Trophoblast cell (in vitro differentiated cells and primary cell): ENCODE measurements around the gene LRRFIP1.

ENCODE experiments used
- DNase-seq, 2 donors: peaks; one replicate each; pipeline ENCODE4 v3.0.0-alpha.2; 2016
- H2AFZ ChIP-seq: 2 replicates; pipeline ENCODE4 v1.6.1; 2013; ENCODE audit warnings: low read length, moderate library complexity, mild to moderate bottlenecking; ENCODE audit not compliant: insufficient read depth, poor library complexity
- H2AK5ac ChIP-seq: 2 replicates; pipeline ENCODE4 v1.6.1; 2013; ENCODE audit warnings: mild to moderate bottlenecking, low read length
- H2BK120ac ChIP-seq: 2 replicates; pipeline ENCODE4 v1.6.1; 2013; ENCODE audit warnings: low read length, mild to moderate bottlenecking, moderate library complexity; ENCODE audit not compliant: insufficient read depth, poor library complexity
- H2BK12ac ChIP-seq: 2 replicates; pipeline ENCODE4 v1.6.1; 2013; ENCODE audit warnings: mild to moderate bottlenecking, low read length, moderate library complexity
- H2BK5ac ChIP-seq: 2 replicates; pipeline ENCODE4 v1.6.1; 2013; ENCODE audit warnings: low read length, low read depth, moderate library complexity, mild to moderate bottlenecking; ENCODE audit not compliant: poor library complexity
- H3K14ac ChIP-seq: 2 replicates; pipeline ENCODE4 v1.6.1; 2013; ENCODE audit warnings: mild to moderate bottlenecking, low read length
- H3K18ac ChIP-seq: 2 replicates; pipeline ENCODE4 v1.6.1; 2013; ENCODE audit warnings: mild to moderate bottlenecking, low read length
- H3K23ac ChIP-seq: 2 replicates; pipeline ENCODE4 v1.6.1; 2013; ENCODE audit warnings: low read length
- H3K27ac ChIP-seq: 2 replicates; pipeline ENCODE4 v1.5.1; 2013; ENCODE audit warnings: low read depth, mild to moderate bottlenecking, inconsistent platforms, low read length, moderate library complexity
- H3K27me3 ChIP-seq: 2 replicates; pipeline ENCODE4 v1.6.1; 2013; ENCODE audit warnings: inconsistent platforms, mild to moderate bottlenecking, low read length, moderate library complexity; ENCODE audit not compliant: insufficient read depth
- H3K36me3 ChIP-seq, 2 experiments: 1 replicate in 1 of 2; 2 replicates in 1 of 2; pipeline ENCODE4 v1.6.1; 2013; ENCODE audit warnings: low read length in 2 of 2, mild to moderate bottlenecking in 2 of 2, moderate library complexity in 1 of 2; ENCODE audit not compliant: insufficient read depth in 2 of 2, control insufficient read depth in 1 of 2
- H3K4ac ChIP-seq: 2 replicates; pipeline ENCODE4 v1.6.1; 2013; ENCODE audit warnings: low read depth, mild to moderate bottlenecking, low read length, moderate library complexity
- H3K4me1 ChIP-seq, 2 experiments: 1 replicate in 1 of 2; 2 replicates in 1 of 2; pipeline ENCODE4 v1.6.1; 2013; ENCODE audit warnings: low read length in 2 of 2, mild to moderate bottlenecking in 2 of 2, moderate library complexity in 1 of 2; ENCODE audit not compliant: insufficient read depth in 2 of 2, control insufficient read depth in 1 of 2
- H3K4me2 ChIP-seq: 2 replicates; pipeline ENCODE4 v1.6.1; 2013; ENCODE audit warnings: inconsistent platforms, mild to moderate bottlenecking, low read length, moderate library complexity
- H3K4me3 ChIP-seq: 2 replicates; pipeline ENCODE4 v1.5.1; 2013; ENCODE audit warnings: mild to moderate bottlenecking, low read depth, low read length, inconsistent platforms
- H3K79me1 ChIP-seq: one replicate; pipeline ENCODE4 v1.6.1; 2013; ENCODE audit warnings: low read length
- H3K79me2 ChIP-seq: 2 replicates; pipeline ENCODE4 v1.6.1; 2013; ENCODE audit warnings: low read length, mild to moderate bottlenecking; ENCODE audit not compliant: control insufficient read depth, insufficient read depth, poor library complexity
- H3K9ac ChIP-seq: 2 replicates; pipeline ENCODE4 v1.6.1; 2013; ENCODE audit warnings: mild to moderate bottlenecking, low read length
- H3K9me3 ChIP-seq: 2 replicates; pipeline ENCODE4 v1.6.1; 2013; ENCODE audit warnings: low read depth, mild to moderate bottlenecking, control low read depth, inconsistent platforms, low read length; ENCODE audit not compliant: insufficient read depth
- H4K12ac ChIP-seq: 2 replicates; pipeline ENCODE4 v1.6.1; 2013; ENCODE audit warnings: low read depth, mild to moderate bottlenecking, low read length, moderate library complexity
- H4K8ac ChIP-seq: 2 replicates; pipeline ENCODE4 v1.6.1; 2013; ENCODE audit warnings: low read depth, mild to moderate bottlenecking, low read length, moderate library complexity
- H4K91ac ChIP-seq: one replicate; pipeline ENCODE4 v1.6.1; 2013; ENCODE audit warnings: low read depth, mild to moderate bottlenecking, low read length, moderate library complexity
- WGBS: extraction: QIAGEN DNeasy Blood & Tissue Kit; methylation state at CpG from one replicate; pipeline ENCODE4 v1.1.7; 2013; ENCODE audit warnings: missing lambda C conversion rate; ENCODE audit not compliant: insufficient read length, insufficient coverage; ENCODE audit errors: extremely low coverage; 5-methylcytosine and 5-hydroxymethylcytosine counted together

The LRRFIP1 gene

DNA sequence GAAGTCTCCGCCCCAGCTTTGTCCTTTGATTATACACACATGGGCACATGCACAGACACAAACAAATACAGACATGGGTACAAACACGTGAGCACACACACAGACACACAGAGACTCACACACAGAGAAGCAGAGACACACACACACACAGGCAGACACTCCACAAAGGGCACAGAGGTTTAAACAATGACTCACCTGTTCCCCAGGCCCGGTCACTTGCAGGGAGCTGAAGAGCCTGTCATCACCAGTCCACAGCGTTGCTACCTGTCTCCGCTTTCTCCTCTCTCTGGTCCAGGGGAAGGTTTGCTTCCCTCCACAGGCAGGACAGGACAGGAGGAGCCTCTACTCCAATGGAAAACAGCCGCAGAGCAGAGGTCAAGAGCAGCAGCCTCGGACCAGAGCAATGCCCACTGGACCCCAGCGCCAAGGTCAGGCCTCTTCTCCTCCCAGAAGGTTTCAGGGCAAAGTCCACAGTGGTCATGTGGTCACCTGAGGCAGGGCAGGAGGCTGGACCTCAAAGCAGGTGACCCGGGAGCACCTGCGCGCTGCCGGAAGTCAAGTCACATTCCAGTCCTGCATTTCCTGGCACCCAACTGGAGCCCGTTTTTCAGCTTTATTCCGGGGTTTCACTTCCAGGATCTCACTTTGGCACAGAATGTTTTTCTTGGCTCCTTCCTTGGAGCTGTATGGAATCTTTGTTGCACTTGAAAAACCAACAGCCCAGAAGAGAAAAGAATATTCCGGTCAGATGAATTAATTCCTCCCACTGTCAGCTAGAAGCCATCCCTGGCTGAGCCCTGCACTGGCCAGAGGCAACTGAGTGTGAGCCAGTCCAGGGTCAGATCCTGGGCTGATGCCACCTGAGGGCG is 36.9 kb upstream of the LRRFIP1 start, which contains the start of gene RAB17:
Gene RAB17, minus strand, starts transcription at position 463 of the 869 bp plus-strand sequence. CDS start 4,580 bp downstream, outside the sequence.
- Histone ChIP-seq H3K27me3 (no peaks in the 10 kb centered on the region), H4K12ac (peak within 1 kb of the TSS; percentile 15), H3K14ac (peak within 1 kb of the TSS; percentile 38), H2AK5ac (peak within 1 kb of the TSS; percentile 40), H4K91ac (peak within 1 kb of the TSS; percentile 76), H3K79me2 (peaks cover 2% of the 10 kb centered on the region), H2BK5ac (no peak within 1 kb of the TSS), H3K9me3 (peaks cover 3% of the 10 kb centered on the region), H3K36me3 (no peaks in the 10 kb centered on the region), H3K79me1 (peaks cover 15% of the 10 kb centered on the region), H2BK12ac (peak within 1 kb of the TSS; percentile 82), H3K18ac (peak within 1 kb of the TSS; percentile 81), H3K27ac (peak within 1 kb of the TSS; percentile 35), H3K4me2 (peak within 1 kb of the TSS; percentile 57), H4K8ac (peak within 1 kb of the TSS; percentile 70), H3K4me3 (no peak within 1 kb of the TSS), H3K4me1 (peaks cover 28 to 46% of the 10 kb centered on the region in 2 experiments), H2AFZ (no peak within 1 kb of the TSS), H3K4ac (no peak within 1 kb of the TSS), H3K9ac (no peak within 1 kb of the TSS), H3K23ac (no peak within 1 kb of the TSS), H2BK120ac (peak within 1 kb of the TSS; percentile 60)
- WGBS, result no CpG with 5 or more reads among the region's 16 CpGs
- DNase-seq, result peak; percentile 71 to 76

DNA sequence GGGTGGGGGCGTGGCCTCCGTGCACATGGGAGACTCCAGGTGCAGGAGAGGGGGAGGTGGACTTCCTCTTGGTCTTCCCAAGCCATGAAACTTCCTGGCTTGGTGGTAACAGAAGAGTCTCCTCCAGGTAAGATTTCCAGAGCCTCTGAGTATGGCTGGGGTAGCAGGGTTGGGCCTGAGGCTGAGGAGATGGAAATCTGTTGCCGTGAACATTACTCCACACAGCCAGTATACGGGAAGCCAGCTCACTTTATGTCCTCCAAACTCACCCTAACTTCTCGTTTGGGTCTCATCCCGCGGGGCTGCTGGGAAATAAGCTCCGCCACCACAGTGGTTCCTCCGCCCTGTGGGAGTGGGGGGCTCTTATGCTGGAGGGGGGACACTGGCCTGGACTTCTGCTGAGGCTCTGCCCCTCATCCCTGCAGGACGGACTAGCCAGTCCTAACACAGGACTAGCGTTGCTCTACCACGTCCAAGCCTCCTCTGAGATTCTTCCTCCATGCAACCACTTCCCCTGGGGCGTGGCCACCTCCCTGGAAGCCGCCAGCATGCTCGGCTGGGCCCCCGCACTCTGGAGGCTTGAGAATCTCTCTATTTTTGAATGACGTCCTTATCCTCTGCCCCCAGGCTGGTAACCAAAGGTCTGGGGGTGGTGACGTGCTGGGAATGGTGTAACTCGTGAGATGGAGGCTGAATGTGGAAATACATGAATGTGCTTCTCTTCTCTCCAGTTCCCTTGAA is 36.1 kb upstream of the LRRFIP1 start:
- peak overlapping the region; percentile 76 for H4K91ac ChIP-seq
- peak overlapping the region; percentile 40 for H2AK5ac ChIP-seq
- no peak overlapping the region for H3K9ac ChIP-seq
- DNase-seq, result peak; percentile 98 to 99
- H2BK12ac ChIP-seq, result peak overlapping the region; percentile 82
- peaks cover 3% of the 10 kb centered on the region for H3K9me3 ChIP-seq
- peak overlapping the region; percentile 38 for H3K14ac ChIP-seq
- H3K4me3 ChIP-seq, result no peak overlapping the region
- no peak overlapping the region for H3K23ac ChIP-seq
- H2BK5ac ChIP-seq, result no peak overlapping the region
- H3K27ac ChIP-seq, result peak overlapping the region; percentile 35
- H3K27me3 ChIP-seq, result no peaks in the 10 kb centered on the region
- H3K4me2 ChIP-seq, result peak overlapping the region; percentile 57
- H3K18ac ChIP-seq, result peak overlapping the region; percentile 81
- H3K4me1 ChIP-seq, result peaks cover 29 to 41% of the 10 kb centered on the region in 2 experiments
- peak overlapping the region; percentile 60 for H2BK120ac ChIP-seq
- WGBS, result no CpG with 5 or more reads among the region's 19 CpGs
- H2AFZ ChIP-seq, result no peak overlapping the region
- H3K79me2 ChIP-seq, result peaks cover 2% of the 10 kb centered on the region
- H3K79me1 ChIP-seq, result peaks cover 17% of the 10 kb centered on the region
- H4K12ac ChIP-seq, result peak overlapping the region; percentile 15
- H3K36me3 ChIP-seq, result no peaks in the 10 kb centered on the region
- H3K4ac ChIP-seq, result no peak overlapping the region
- peak overlapping the region; percentile 70 for H4K8ac ChIP-seq

DNA sequence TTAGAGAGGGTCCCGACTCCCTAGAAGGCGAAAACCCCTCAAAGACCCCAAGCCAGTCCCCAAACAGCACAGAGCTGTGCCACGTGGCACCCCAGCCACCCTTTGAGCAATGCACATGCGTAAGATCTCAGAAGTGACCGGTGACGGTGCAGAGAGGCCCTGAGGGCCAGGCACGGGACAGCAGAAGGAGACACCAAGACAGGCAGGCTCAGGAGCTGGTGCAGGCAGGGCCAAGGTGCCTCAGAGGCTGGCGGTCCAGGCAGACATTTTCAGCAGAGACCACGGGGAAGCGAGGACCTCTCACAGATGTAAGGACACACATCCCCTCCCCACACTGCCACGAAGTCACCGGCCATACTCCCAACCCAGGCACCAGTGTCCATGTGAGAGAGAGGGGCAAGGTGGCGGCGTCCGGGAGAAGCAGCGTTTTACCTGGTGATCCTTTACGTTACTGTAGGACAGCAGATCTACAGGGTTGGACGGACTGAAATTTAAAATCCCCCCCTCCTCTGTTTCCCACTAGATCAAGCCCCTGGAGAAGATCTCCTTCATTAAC is 34.9 kb upstream of the LRRFIP1 start:
- no peak overlapping the region for H3K4ac ChIP-seq
- H4K12ac ChIP-seq, result no peak overlapping the region
- no peaks in the 10 kb centered on the region for H3K36me3 ChIP-seq
- no peak overlapping the region for H2BK120ac ChIP-seq
- peak overlapping the region; percentile 12 for H3K18ac ChIP-seq
- no peak overlapping the region for H2BK12ac ChIP-seq
- no peak overlapping the region for H3K23ac ChIP-seq
- H4K91ac ChIP-seq, result peak overlapping the region; percentile 20
- H3K9ac ChIP-seq, result no peak overlapping the region
- H2BK5ac ChIP-seq, result no peak overlapping the region
- peaks cover 31 to 41% of the 10 kb centered on the region in 2 experiments for H3K4me1 ChIP-seq
- peaks cover 3% of the 10 kb centered on the region for H3K9me3 ChIP-seq
- H3K79me2 ChIP-seq, result peaks cover 2% of the 10 kb centered on the region
- no peak overlapping the region for H4K8ac ChIP-seq
- no peak overlapping the region for H3K4me2 ChIP-seq
- DNase-seq, result peak; percentile 50 to 53
- no CpG with 5 or more reads among the region's 18 CpGs for WGBS
- H3K79me1 ChIP-seq, result peaks cover 17% of the 10 kb centered on the region
- peak overlapping the region; percentile 24 for H2AK5ac ChIP-seq
- H3K14ac ChIP-seq, result peak overlapping the region; percentile 63
- H2AFZ ChIP-seq, result no peak overlapping the region
- no peak overlapping the region for H3K27ac ChIP-seq
- H3K4me3 ChIP-seq, result no peak overlapping the region
- no peaks in the 10 kb centered on the region for H3K27me3 ChIP-seq

DNA sequence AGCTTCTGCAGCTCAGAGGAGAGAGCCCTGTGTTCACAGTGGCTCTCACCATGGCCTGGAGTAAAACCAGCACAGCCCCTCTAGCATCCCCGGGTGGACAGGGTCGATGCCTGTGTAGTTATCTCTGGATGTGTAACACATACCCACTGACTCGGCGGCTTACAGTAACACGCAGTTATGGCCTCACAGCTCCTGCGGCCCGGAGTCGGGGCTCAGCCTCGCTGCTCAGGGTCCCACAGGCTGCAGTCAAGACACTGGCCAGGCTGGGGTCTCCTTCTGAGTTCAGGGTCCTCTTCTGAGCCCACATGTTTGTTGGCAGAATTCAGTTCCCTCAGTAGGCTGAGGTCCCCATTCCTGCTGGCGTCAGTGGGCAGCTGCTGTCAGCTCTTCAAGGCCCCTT is 34.4 kb upstream of the LRRFIP1 start:
- no peak overlapping the region for H3K4me3 ChIP-seq
- H4K91ac ChIP-seq, result peak overlapping the region; percentile 22
- no peak overlapping the region for H3K23ac ChIP-seq
- H3K79me2 ChIP-seq, result peaks cover 2% of the 10 kb centered on the region
- H3K27me3 ChIP-seq, result no peaks in the 10 kb centered on the region
- no CpG with 5 or more reads among the region's 10 CpGs for WGBS
- no peak overlapping the region for H4K8ac ChIP-seq
- no peak overlapping the region for H3K27ac ChIP-seq
- no peak overlapping the region for H3K9ac ChIP-seq
- peaks cover 17% of the 10 kb centered on the region for H3K79me1 ChIP-seq
- no peaks in the 10 kb centered on the region for H3K36me3 ChIP-seq
- H3K18ac ChIP-seq, result no peak overlapping the region
- H4K12ac ChIP-seq, result no peak overlapping the region
- H2BK5ac ChIP-seq, result no peak overlapping the region
- H3K14ac ChIP-seq, result no peak overlapping the region
- H3K4ac ChIP-seq, result no peak overlapping the region
- H3K9me3 ChIP-seq, result peaks cover 1% of the 10 kb centered on the region
- H3K4me2 ChIP-seq, result no peak overlapping the region
- H2AFZ ChIP-seq, result no peak overlapping the region
- H2BK120ac ChIP-seq, result no peak overlapping the region
- peaks cover 31 to 41% of the 10 kb centered on the region in 2 experiments for H3K4me1 ChIP-seq
- no peak overlapping the region for H2AK5ac ChIP-seq
- peak in 1 of 2 donors; percentile 75 for DNase-seq
- H2BK12ac ChIP-seq, result peak overlapping the region; percentile 9
